GM12878 (cell line): ENCODE data around the gene PANK1. TPM values are rescaled to one million over a fixed set of nuclear protein-coding genes. Genes with fewer than 3 reads are reported as not detected.

Source experiments
- ATAC-seq: fragments of 200-7000 bp; cut with Tn5 transposase; 3 replicates; pipeline ENCODE4 v1.9.1; 2020; ENCODE audit warnings: mild to moderate bottlenecking, moderate library complexity
- BruUV-seq: library from RNA; stranded (reverse); fragments of 400-500 nt; replicated peaks from 2 replicates; lab custom pipeline; 2021; lab: Mats Ljungman, UMichigan
- CTCF ChIA-PET: fragments of 300-600 bp; sonication (Branson Sonifier 250); formaldehyde crosslinking; extraction: SDS; loops from one replicate; lab custom pipeline; 2021; ENCODE audit warnings: inconsistent platforms; lab: Yijun Ruan, JAX
- POLR2A ChIA-PET: fragments of 350-600 bp; formaldehyde crosslinking; extraction: SDS; loops from one replicate; lab custom pipeline; 2021; ENCODE audit warnings: inconsistent platforms; lab: Charles Lee
- RAD21 ChIA-PET: fragments of 300-600 bp; sonication (Branson Sonifier 250); formaldehyde crosslinking; loops from one replicate; lab custom pipeline; 2023; ENCODE audit warnings: antibody characterized with exemption; ENCODE audit not compliant: unreplicated experiment; lab: Charles Lee
- SMC1A ChIA-PET: fragments of 300-600 bp; sonication (Branson Sonifier 250); formaldehyde crosslinking; loops from one replicate; lab custom pipeline; 2023; ENCODE audit not compliant: unreplicated experiment, uncharacterized antibody; lab: Charles Lee
- DNase-seq: peaks from one replicate; pipeline ENCODE4 v3.0.0-alpha.2; 2011; ENCODE audit warnings: low read depth, low spot score
- FAIRE-seq: peaks from 3 replicates; lab custom pipeline; 2011; peaks lifted over from hg19 to GRCh38; lab: Jason Lieb, UNC
- H2AFZ ChIP-seq: 2 replicates; pipeline ENCODE4 v1.6.0; 2011; ENCODE audit warnings: low read depth, low read length, control low read depth; ENCODE audit not compliant: control insufficient read depth
- H3K27ac ChIP-seq: 2 replicates; pipeline ENCODE4 v1.5.1; 2011; ENCODE audit warnings: control low read depth; ENCODE audit not compliant: control insufficient read depth, insufficient read depth
- H3K27me3 ChIP-seq, 2 experiments: replicated peaks in 1 of 2; 2 replicates each; pipeline versions ENCODE4 v1.6.0 to v1.6.1; 2011; ENCODE audit warnings: low read length in 1 of 2; ENCODE audit not compliant: control insufficient read depth in 2 of 2, insufficient read depth in 2 of 2
- H3K36me3 ChIP-seq, 2 experiments: 2 replicates each; pipeline ENCODE4 v1.5.1; 2011; ENCODE audit warnings: low read length in 1 of 2; ENCODE audit not compliant: control insufficient read depth in 2 of 2, insufficient read depth in 2 of 2
- H3K4me1 ChIP-seq: 2 replicates; pipeline ENCODE4 v1.6.1; 2011; ENCODE audit warnings: mild to moderate bottlenecking, low read length, moderate library complexity, mixed read lengths; ENCODE audit not compliant: control insufficient read depth, insufficient read depth
- H3K4me2 ChIP-seq: 2 replicates; pipeline ENCODE4 v1.6.0; 2011; ENCODE audit warnings: control low read depth; ENCODE audit not compliant: control insufficient read depth, insufficient read depth
- H3K4me3 ChIP-seq: fragments of 200-600 bp; sonication (generic); 2 replicates; pipeline ENCODE4 v1.5.1; 2016
- H3K79me2 ChIP-seq: 2 replicates; pipeline ENCODE4 v1.6.0; 2011; ENCODE audit warnings: low read length; ENCODE audit not compliant: control insufficient read depth, insufficient read depth
- H3K9ac ChIP-seq: 2 replicates; pipeline ENCODE4 v1.8.0; 2011; ENCODE audit warnings: low read length, control low read depth, mixed read lengths; ENCODE audit not compliant: control insufficient read depth, insufficient read depth
- H3K9me3 ChIP-seq: replicated peaks from 3 replicates; pipeline ENCODE4 v1.5.1; 2011; ENCODE audit warnings: mild to moderate bottlenecking, low read length; ENCODE audit not compliant: control insufficient read depth, insufficient read depth
- H4K20me1 ChIP-seq: 2 replicates; pipeline ENCODE4 v1.6.0; 2011; ENCODE audit not compliant: control insufficient read depth, insufficient read depth
- MTA2 ChIP-seq: fragments of 450-650 bp; IDR thresholded peaks from 2 replicates; pipeline ENCODE4 v1.6.1; 2016; ENCODE audit warnings: low read depth, mild to moderate bottlenecking, moderate library complexity
- POLR2AphosphoS5 ChIP-seq: IDR thresholded peaks from 2 replicates; pipeline ENCODE4 v1.6.1; 2011; ENCODE audit warnings: mild to moderate bottlenecking, low read length, inconsistent platforms
- SMAD5 ChIP-seq: IDR thresholded peaks from 2 replicates; pipeline ENCODE4 v1.6.1; 2016; ENCODE audit warnings: antibody characterized with exemption, low read depth
- SPI1 ChIP-seq: IDR thresholded peaks from 2 replicates; pipeline ENCODE4 v1.6.1; 2011; ENCODE audit warnings: low read depth, mild to moderate bottlenecking, low read length, moderate library complexity, borderline replicate concordance; ENCODE audit not compliant: insufficient read depth
- ZSCAN29 ChIP-seq: fragments of 450-650 bp; IDR thresholded peaks from 2 replicates; pipeline ENCODE4 v1.6.1; 2017; ENCODE audit warnings: mild to moderate bottlenecking, moderate library complexity
- WGBS: methylation state at CpG from one replicate; pipeline ENCODE4 v1.1.6; 2016; ENCODE audit warnings: low lambda C conversion rate; ENCODE audit not compliant: insufficient replicate concordance, insufficient coverage; ENCODE audit errors: missing lambda C conversion rate; 5-methylcytosine and 5-hydroxymethylcytosine counted together
- in situ Hi-C: fragments of 300-500 bp; cut with MboI; formaldehyde crosslinking; loops from 9 replicates; pipeline ENCODE4 v1.14.3; 2018; ENCODE audit warnings: mixed read lengths
- intact Hi-C: fragments of 100-400 bp; cut with micrococcal nuclease; formaldehyde crosslinking; loops from one replicate; pipeline ENCODE4 v1.14.2; 2022; ENCODE audit not compliant: unreplicated experiment
- microRNA counts: library from miRNA; unstranded; fragments of <30 nt; microRNA quantifications from one replicate; lab custom pipeline; 2016
- microRNA-seq: library from miRNA; unstranded; fragments of <30 nt; microRNA quantifications from one replicate; pipeline ENCODE4, GENCODE V29; 2018
- polyA plus RNA-seq, 11 experiments: library from polyadenylated mRNA; depleted of rRNA in 4 of 11; unstranded in 6 of 11; stranded (reverse) in 5 of 11; fragments of >200 nt; fragmentation: Nextera tagmentation in 4 of 11; fragmentation: Illumina TruSeq in 1 of 11; extraction: Ambion mirVana in 4 of 11; extraction: Trizol in 1 of 11; gene quantifications; 1 replicate in 1 of 11; 2 replicates in 10 of 11; pipeline versions ENCODE4 v1.2.1 to v1.2.3, GENCODE V29; 2011 to 2016; ENCODE audit warnings: inconsistent platforms in 2 of 11, missing spikeins in 2 of 11, low read depth in 1 of 11
- small RNA-seq: library from RNA; depleted of rRNA; stranded (forward); fragments of <200 nt; gene quantifications from one replicate; pipeline ENCODE3, GENCODE V24; 2014
- total RNA-seq, 4 experiments: library from RNA; depleted of rRNA in 3 of 4; stranded (reverse); fragments of >200 nt in 3 of 4; fragmentation: Illumina TruSeq in 1 of 4; extraction: Trizol in 1 of 4; gene quantifications; 2 replicates each; pipeline versions ENCODE4 v1.2.1 to v1.2.3, GENCODE V29; 2013 to 2021
- TF ChIP-seq, protein P1 (sequence below): IDR thresholded peaks from 2 replicates; pipeline ENCODE4 v1.6.1; 2011; ENCODE audit warnings: borderline replicate concordance, low read depth, mild to moderate bottlenecking, moderate library complexity, low read length; ENCODE audit not compliant: insufficient read depth, poor library complexity, severe bottlenecking
- TF ChIP-seq, protein P2 (sequence below): IDR thresholded peaks from 2 replicates; pipeline ENCODE4 v1.6.1; 2012; ENCODE audit warnings: low read depth, low read length, improper control_type of control experiment
- TF ChIP-seq, protein P3 (sequence below): fragments of 450-650 bp; IDR thresholded peaks from 2 replicates; pipeline ENCODE4 v1.6.1; 2016; ENCODE audit warnings: mild to moderate bottlenecking
- TF ChIP-seq, protein P4 (sequence below): fragments of 450-650 bp; IDR thresholded peaks from 2 replicates; pipeline ENCODE4 v1.6.1; 2017; ENCODE audit warnings: antibody characterized with exemption, mild to moderate bottlenecking, moderate library complexity

Gene PANK1
- total and polyA plus RNA-seq, 10 of the 15 experiments (the other 5 are each of a cell fraction or from before 2014, with no cell fraction given): 1.9 to 10.6 (median 5.8) TPM

DNA sequence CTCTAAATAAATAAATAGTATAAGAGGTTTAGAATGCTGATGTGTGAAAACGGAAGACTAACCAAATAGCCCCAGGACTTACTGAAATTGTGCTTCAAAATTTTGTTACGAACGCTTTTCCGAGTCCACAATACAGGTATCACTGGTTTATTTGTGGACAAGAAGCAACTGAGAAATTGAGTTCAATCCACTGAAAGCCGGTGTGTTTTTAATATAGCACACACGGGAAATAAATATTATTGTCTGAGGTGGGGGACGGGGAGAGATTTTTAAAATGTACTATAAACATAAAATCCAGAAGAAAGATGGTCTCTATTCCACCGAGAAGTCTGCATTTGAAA is 110.2 kb downstream of the PANK1 start:
- Histone ChIP-seq H3K27me3 (peaks cover 6 to 10% of the 10 kb centered on the region in 2 experiments; a peak in 3 of 4 replicates), H3K4me3 (no peak overlapping the region), H3K79me2 (no peaks in the 10 kb centered on the region), H3K4me2 (no peak overlapping the region), H3K9ac (no peak overlapping the region), H2AFZ (no peak overlapping the region)
- DNase-seq (no peak), ATAC-seq (no peak), FAIRE-seq (no peak)
- intact Hi-C loops: no loop called here
- CTCF ChIA-PET: interaction anchor here (0.6 kb wide), 1 partner anchor 126 kb away, joined by 4 read pairs; no protein-coding TSS in a partner anchor
- no TSS peak for BruUV-seq
- RAD21 ChIA-PET: no interaction called here
- POLR2A ChIA-PET: no interaction called here
- no peak for TF ChIP-seq SMAD5
- TF ChIP-seq, protein P1, sequence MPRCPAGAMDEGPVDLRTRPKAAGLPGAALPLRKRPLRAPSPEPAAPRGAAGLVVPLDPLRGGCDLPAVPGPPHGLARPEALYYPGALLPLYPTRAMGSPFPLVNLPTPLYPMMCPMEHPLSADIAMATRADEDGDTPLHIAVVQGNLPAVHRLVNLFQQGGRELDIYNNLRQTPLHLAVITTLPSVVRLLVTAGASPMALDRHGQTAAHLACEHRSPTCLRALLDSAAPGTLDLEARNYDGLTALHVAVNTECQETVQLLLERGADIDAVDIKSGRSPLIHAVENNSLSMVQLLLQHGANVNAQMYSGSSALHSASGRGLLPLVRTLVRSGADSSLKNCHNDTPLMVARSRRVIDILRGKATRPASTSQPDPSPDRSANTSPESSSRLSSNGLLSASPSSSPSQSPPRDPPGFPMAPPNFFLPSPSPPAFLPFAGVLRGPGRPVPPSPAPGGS: no peak
- TF ChIP-seq, protein P2, sequence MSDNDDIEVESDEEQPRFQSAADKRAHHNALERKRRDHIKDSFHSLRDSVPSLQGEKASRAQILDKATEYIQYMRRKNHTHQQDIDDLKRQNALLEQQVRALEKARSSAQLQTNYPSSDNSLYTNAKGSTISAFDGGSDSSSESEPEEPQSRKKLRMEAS: no peak
- TF ChIP-seq SPI1: no peak
- TF ChIP-seq, protein P3, sequence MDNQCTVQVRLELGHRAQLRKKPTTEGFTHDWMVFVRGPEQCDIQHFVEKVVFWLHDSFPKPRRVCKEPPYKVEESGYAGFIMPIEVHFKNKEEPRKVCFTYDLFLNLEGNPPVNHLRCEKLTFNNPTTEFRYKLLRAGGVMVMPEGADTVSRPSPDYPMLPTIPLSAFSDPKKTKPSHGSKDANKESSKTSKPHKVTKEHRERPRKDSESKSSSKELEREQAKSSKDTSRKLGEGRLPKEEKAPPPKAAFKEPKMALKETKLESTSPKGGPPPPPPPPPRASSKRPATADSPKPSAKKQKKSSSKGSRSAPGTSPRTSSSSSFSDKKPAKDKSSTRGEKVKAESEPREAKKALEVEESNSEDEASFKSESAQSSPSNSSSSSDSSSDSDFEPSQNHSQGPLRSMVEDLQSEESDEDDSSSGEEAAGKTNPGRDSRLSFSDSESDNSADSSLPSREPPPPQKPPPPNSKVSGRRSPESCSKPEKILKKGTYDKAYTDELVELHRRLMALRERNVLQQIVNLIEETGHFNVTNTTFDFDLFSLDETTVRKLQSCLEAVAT: no peak
- no peak for TF ChIP-seq ZSCAN29
- TF ChIP-seq MTA2: no peak
- no peak for TF ChIP-seq POLR2AphosphoS5
- TF ChIP-seq, protein P4, sequence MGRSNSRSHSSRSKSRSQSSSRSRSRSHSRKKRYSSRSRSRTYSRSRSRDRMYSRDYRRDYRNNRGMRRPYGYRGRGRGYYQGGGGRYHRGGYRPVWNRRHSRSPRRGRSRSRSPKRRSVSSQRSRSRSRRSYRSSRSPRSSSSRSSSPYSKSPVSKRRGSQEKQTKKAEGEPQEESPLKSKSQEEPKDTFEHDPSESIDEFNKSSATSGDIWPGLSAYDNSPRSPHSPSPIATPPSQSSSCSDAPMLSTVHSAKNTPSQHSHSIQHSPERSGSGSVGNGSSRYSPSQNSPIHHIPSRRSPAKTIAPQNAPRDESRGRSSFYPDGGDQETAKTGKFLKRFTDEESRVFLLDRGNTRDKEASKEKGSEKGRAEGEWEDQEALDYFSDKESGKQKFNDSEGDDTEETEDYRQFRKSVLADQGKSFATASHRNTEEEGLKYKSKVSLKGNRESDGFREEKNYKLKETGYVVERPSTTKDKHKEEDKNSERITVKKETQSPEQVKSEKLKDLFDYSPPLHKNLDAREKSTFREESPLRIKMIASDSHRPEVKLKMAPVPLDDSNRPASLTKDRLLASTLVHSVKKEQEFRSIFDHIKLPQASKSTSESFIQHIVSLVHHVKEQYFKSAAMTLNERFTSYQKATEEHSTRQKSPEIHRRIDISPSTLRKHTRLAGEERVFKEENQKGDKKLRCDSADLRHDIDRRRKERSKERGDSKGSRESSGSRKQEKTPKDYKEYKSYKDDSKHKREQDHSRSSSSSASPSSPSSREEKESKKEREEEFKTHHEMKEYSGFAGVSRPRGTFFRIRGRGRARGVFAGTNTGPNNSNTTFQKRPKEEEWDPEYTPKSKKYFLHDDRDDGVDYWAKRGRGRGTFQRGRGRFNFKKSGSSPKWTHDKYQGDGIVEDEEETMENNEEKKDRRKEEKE: no peak
- TF ChIP-seq, all 136 proteins: peak for 0
- H3K9me3 ChIP-seq: no peaks in the 10 kb centered on the region
- SMC1A ChIA-PET: no interaction called here
- WGBS: 27% methylated on average over 8 of the region's 8 CpGs
- in situ Hi-C loops: no loop called here
- H3K27ac ChIP-seq: no peak overlapping the region
- no peaks in the 10 kb centered on the region for H4K20me1 ChIP-seq
- no peaks in the 10 kb centered on the region for H3K36me3 ChIP-seq
- H3K4me1 ChIP-seq: no peaks in the 10 kb centered on the region

MicroRNAs encoded within 50 kb of the gene (microRNA counts, 767-probe panel; counts per million panel counts)
- microRNA hsa-miR-107 (lab: Ali Mortazavi, UCI): 3,466 counts per million, percentile 92 among the panel's probes with 10 or more counts

Small RNAs within 50 kb of the gene (microRNA-seq; reads per million reads assigned to microRNA genes)
- gene MIR107: 810 reads per million, percentile 88 among the genes with 10 or more reads in this experiment

Small RNAs within 50 kb of the gene (small RNA-seq; reads per million reads assigned to genes)
- gene MIR107: 166 reads per million, percentile 99 among the genes with 10 or more reads in this experiment

Other genes starting within 250 kb of the PANK1 start
- gene IFIT5, start 230.7 kb downstream of the PANK1 start, total RNA-seq (2014; rRNA removed): 12.1 and 16.4 TPM in 2 replicates
- 15.4 and 17.2 TPM in 2 replicates for gene IFIT5, start 230.7 kb downstream of the PANK1 start, total RNA-seq (2014; rRNA removed; fragmentation: Illumina TruSeq; extraction: Trizol)
- gene IFIT5, start 230.7 kb downstream of the PANK1 start, total RNA-seq (2021): 11.0 and 12.5 TPM in 2 replicates
- gene IFIT5, start 230.7 kb downstream of the PANK1 start, polyA plus RNA-seq (2011; rRNA removed): 17.0 and 27.6 TPM in 2 replicates
- 11.4 and 14.7 TPM in 2 replicates for gene IFIT5, start 230.7 kb downstream of the PANK1 start, polyA plus RNA-seq (2014; fragmentation: Illumina TruSeq; extraction: Trizol)
- gene IFIT5, start 230.7 kb downstream of the PANK1 start, polyA plus RNA-seq (2014; fragmentation: Nextera tagmentation; extraction: Ambion mirVana): 1 to 10 TPM; 5.9 to 8.3 TPM
- gene IFIT5, start 230.7 kb downstream of the PANK1 start, polyA plus RNA-seq (2014; rRNA removed): 6.6 and 8.6 TPM in 2 replicates
- 1 to 10 TPM; 8.6 to 9.9 TPM for gene IFIT5, start 230.7 kb downstream of the PANK1 start, polyA plus RNA-seq (2016; fragmentation: Nextera tagmentation; extraction: Ambion mirVana)
- not detected in 2 replicates for gene SLC16A12, start 109.6 kb downstream of the PANK1 start, total RNA-seq (2014; rRNA removed)
- not detected in 2 replicates for gene SLC16A12, start 109.6 kb downstream of the PANK1 start, total RNA-seq (2014; rRNA removed; fragmentation: Illumina TruSeq; extraction: Trizol)
- gene SLC16A12, start 109.6 kb downstream of the PANK1 start, total RNA-seq (2021): not detected in 2 replicates
- gene SLC16A12, start 109.6 kb downstream of the PANK1 start, polyA plus RNA-seq (2011; rRNA removed): not detected in 2 replicates
- gene SLC16A12, start 109.6 kb downstream of the PANK1 start, polyA plus RNA-seq (2014; fragmentation: Illumina TruSeq; extraction: Trizol): not detected in 2 replicates
- not detected for gene SLC16A12, start 109.6 kb downstream of the PANK1 start, polyA plus RNA-seq (2014; fragmentation: Nextera tagmentation; extraction: Ambion mirVana)
- gene SLC16A12, start 109.6 kb downstream of the PANK1 start, polyA plus RNA-seq (2014; rRNA removed): not detected in 2 replicates
- not detected for gene SLC16A12, start 109.6 kb downstream of the PANK1 start, polyA plus RNA-seq (2016; fragmentation: Nextera tagmentation; extraction: Ambion mirVana)
- 21.1 and 28.3 TPM in 2 replicates for gene KIF20B, start 56.3 kb upstream of the PANK1 start, total RNA-seq (2014; rRNA removed)
- 52.4 and 52.8 TPM in 2 replicates for gene KIF20B, start 56.3 kb upstream of the PANK1 start, total RNA-seq (2014; rRNA removed; fragmentation: Illumina TruSeq; extraction: Trizol)
- 46.1 and 51.0 TPM in 2 replicates for gene KIF20B, start 56.3 kb upstream of the PANK1 start, total RNA-seq (2021)
- 16.5 and 32.4 TPM in 2 replicates for gene KIF20B, start 56.3 kb upstream of the PANK1 start, polyA plus RNA-seq (2011; rRNA removed)
- gene KIF20B, start 56.3 kb upstream of the PANK1 start, polyA plus RNA-seq (2014; fragmentation: Illumina TruSeq; extraction: Trizol): 37.5 and 46.7 TPM in 2 replicates
- gene KIF20B, start 56.3 kb upstream of the PANK1 start, polyA plus RNA-seq (2014; fragmentation: Nextera tagmentation; extraction: Ambion mirVana): 10 to 100 TPM; 28.2 to 59.4 TPM
- gene KIF20B, start 56.3 kb upstream of the PANK1 start, polyA plus RNA-seq (2014; rRNA removed): 11.2 and 15.6 TPM in 2 replicates
- gene KIF20B, start 56.3 kb upstream of the PANK1 start, polyA plus RNA-seq (2016; fragmentation: Nextera tagmentation; extraction: Ambion mirVana): 10 to 100 TPM; 61.8 to 67.7 TPM